Astrocyte of the cerebellum (primary cell): ENCODE measurements around the gene EIF1AD.

Experiments used
- DNase-seq: peaks from one replicate; pipeline ENCODE4 v3.0.0-alpha.2; 2011; ENCODE audit warnings: low read depth
- H3K4me3 ChIP-seq: 2 replicates; pipeline ENCODE4 v1.5.1; 2011; ENCODE audit warnings: mild to moderate bottlenecking, low read depth, low read length, moderate library complexity
- in situ Hi-C: cut with HindIII; loops from 2 replicates; pipeline ENCODE4 v1.10.0; 2017; ENCODE audit warnings: low sequenced_read_pairs
- TF ChIP-seq, protein P1 (sequence below): IDR thresholded peaks from 2 replicates; pipeline ENCODE4 v1.5.1; 2012; ENCODE audit warnings: low read length, low read depth, moderate library complexity, mild to moderate bottlenecking; ENCODE audit errors: missing control alignments

The EIF1AD gene

DNA sequence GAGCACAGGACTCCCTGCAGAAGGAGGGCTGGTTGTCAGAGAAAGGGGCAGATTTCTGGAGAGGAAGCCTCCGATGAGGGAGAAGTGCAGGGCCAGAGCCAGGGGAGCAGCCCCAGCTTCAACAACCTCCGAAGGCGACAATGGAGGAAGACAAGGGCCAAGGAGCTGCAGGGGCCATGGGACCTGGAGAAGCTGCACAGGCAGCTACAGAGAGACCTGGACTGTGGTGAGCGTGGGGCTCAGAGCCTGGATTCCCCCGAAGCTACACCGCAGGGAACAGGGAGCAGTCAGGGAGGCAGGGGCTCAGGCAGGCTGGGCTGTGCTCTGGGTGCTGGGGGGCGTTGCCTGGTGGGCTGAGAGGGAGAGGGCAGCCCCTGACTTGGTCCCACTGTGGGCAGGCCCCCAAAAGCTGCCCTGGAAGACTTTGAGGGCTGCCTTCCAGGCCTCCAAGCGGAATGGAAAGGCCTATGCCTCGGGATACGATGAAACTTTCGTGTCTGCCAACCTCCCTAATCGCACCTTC is 54.3 kb downstream of the EIF1AD start:
- in situ Hi-C loops = no loop called here
- TF ChIP-seq, protein P1, sequence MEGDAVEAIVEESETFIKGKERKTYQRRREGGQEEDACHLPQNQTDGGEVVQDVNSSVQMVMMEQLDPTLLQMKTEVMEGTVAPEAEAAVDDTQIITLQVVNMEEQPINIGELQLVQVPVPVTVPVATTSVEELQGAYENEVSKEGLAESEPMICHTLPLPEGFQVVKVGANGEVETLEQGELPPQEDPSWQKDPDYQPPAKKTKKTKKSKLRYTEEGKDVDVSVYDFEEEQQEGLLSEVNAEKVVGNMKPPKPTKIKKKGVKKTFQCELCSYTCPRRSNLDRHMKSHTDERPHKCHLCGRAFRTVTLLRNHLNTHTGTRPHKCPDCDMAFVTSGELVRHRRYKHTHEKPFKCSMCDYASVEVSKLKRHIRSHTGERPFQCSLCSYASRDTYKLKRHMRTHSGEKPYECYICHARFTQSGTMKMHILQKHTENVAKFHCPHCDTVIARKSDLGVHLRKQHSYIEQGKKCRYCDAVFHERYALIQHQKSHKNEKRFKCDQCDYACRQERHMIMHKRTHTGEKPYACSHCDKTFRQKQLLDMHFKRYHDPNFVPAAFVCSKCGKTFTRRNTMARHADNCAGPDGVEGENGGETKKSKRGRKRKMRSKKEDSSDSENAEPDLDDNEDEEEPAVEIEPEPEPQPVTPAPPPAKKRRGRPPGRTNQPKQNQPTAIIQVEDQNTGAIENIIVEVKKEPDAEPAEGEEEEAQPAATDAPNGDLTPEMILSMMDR = no peak
- H3K4me3 ChIP-seq = no peak overlapping the region
- no peak for DNase-seq

DNA sequence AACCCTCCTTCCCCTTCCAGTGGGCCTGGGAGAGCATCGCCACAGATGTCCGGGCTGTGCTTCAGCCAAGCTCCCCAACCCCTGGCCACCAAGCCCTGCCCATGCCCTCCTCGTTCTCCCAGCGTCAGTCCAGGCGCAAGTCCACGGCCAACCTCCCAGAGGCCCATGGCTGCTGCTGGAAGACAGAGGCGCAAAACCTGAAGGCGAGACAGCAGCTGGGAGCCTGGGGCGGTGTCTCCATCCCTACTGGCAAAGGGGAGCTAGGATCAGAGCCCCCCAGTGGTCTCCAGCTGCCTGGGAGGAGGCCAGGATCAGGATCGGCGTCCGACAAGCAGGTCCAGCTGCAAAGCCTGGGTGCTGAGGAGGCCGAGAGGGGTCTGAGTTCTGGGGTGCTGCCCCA is 54.8 kb downstream of the EIF1AD start:
- in situ Hi-C loops = no loop called here
- H3K4me3 ChIP-seq = no peak overlapping the region
- no peak for DNase-seq
- TF ChIP-seq, protein P1 = no peak

DNA sequence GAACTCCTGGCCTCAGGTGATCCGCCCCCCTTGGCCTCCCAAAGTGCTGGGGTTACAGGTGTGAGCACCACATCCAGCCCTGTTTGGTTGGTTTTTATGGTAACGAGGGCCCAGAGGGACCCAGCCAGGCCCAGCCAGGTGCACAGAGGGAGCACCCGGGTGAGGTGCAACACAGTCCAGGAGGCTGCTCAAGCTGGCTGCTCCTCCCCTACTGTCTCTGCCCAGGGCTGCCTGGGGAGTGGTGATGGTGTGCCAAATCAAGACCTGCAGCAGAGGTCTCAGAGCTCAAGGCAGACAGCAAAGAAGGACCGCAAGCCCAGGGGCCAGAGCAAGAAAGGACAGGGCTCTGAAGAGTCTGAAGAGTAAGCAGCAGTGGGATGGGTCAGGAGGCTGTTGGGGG is 55.3 kb downstream of the EIF1AD start:
- in situ Hi-C loops = no loop called here
- no peak overlapping the region for H3K4me3 ChIP-seq
- DNase-seq = no peak
- TF ChIP-seq, protein P1 = no peak
